Stimulated activated CD4-positive, alpha-beta T cell treated with anti-CD3 and anti-CD28 coated beads, Interleukin-2, amount 100 ng/mL, for 48 hours (primary cell): ENCODE results near the gene MRPL38.

Source experiments
- DNase-seq, 2 donors: peaks; one replicate each; pipeline ENCODE4 v3.0.0-alpha.2; 2020

MRPL38 gene

GRCh38 chr17:75904749-75905521 is at the start of gene MRPL38:
TSS of gene MRPL38 (minus strand) at chr17:75904884. CDS start at chr17:75904875, 9 bp downstream.
- DNase-seq: peak; percentile 94 to 96

GRCh38 chr17:75950855-75951554 is 46.3 kb upstream of the MRPL38 start:
- DNase-seq: no peak

- DNase-seq: no peak
Measured at GRCh38 chr17:75950421-75950820, 45.7 kb upstream of the MRPL38 start.

- no peak for DNase-seq
Measured at GRCh38 chr17:75945211-75945610, 40.5 kb upstream of the MRPL38 start.

GRCh38 chr17:75943491-75943890 is 38.8 kb upstream of the MRPL38 start:
- DNase-seq: no peak

- no peak for DNase-seq
Measured at GRCh38 chr17:75942473-75942872, 37.8 kb upstream of the MRPL38 start.

GRCh38 chr17:75941442-75941819 is 36.7 kb upstream of the MRPL38 start:
- DNase-seq: no peak

- peak; percentile 84 to 85 for DNase-seq
Measured at GRCh38 chr17:75940727-75941441, 36.2 kb upstream of the MRPL38 start, which contains the start of gene FBF1. TSS of gene FBF1 (minus strand) at chr17:75941042. CDS start at chr17:75938149, 2,893 bp downstream.

GRCh38 chr17:75937652-75938051 is 33.0 kb upstream of the MRPL38 start:
- no peak for DNase-seq

GRCh38 chr17:75933808-75934207 is 29.1 kb upstream of the MRPL38 start:
- DNase-seq: no peak

- no peak for DNase-seq
Measured at GRCh38 chr17:75932852-75933251, 28.2 kb upstream of the MRPL38 start.

GRCh38 chr17:75931062-75931461 is 26.4 kb upstream of the MRPL38 start:
- DNase-seq: no peak

GRCh38 chr17:75927286-75927922 is 22.7 kb upstream of the MRPL38 start:
- no peak for DNase-seq

GRCh38 chr17:75926456-75926855 is 21.8 kb upstream of the MRPL38 start:
- DNase-seq: no peak

- no peak for DNase-seq
Measured at GRCh38 chr17:75925912-75926311, 21.2 kb upstream of the MRPL38 start.

- no peak for DNase-seq
Measured at GRCh38 chr17:75925103-75925502, 20.4 kb upstream of the MRPL38 start.

GRCh38 chr17:75922963-75923874 is 18.5 kb upstream of the MRPL38 start:
- DNase-seq: no peak

GRCh38 chr17:75922173-75922961 is 17.7 kb upstream of the MRPL38 start:
- DNase-seq: no peak

GRCh38 chr17:75921596-75921995 is 16.9 kb upstream of the MRPL38 start:
- DNase-seq: no peak

- DNase-seq: no peak
Measured at GRCh38 chr17:75920045-75920560, 15.4 kb upstream of the MRPL38 start.

GRCh38 chr17:75919611-75920010 is 14.9 kb upstream of the MRPL38 start:
- no peak for DNase-seq
